ENCODE results near the gene MN1.
A peak's percentile ranks its signal among the peaks of the same experiment; 100 is the strongest.

MN1 gene

GRCh38 chr22:27801616-27802345, at the start of gene MN1:
Gene MN1, minus strand, starts transcription at chr22:27801756. Its CDS starts 1,213 bp downstream, at chr22:27800543.
- peak in 2 of 3 experiments; percentile 22 to 26 for DNase-seq (ENCODE audit: low read depth in 3 of 3)

- no peak for DNase-seq (ENCODE audit: low read depth in 3 of 3)
These were observed 48.5 kb upstream of the MN1 start for GRCh38 chr22:27850000-27850521.

- no peak for DNase-seq (ENCODE audit: low read depth in 3 of 3)
These were observed 46.4 kb upstream of the MN1 start for GRCh38 chr22:27848005-27848404.

GRCh38 chr22:27846910-27847309, 45.4 kb upstream of the MN1 start:
- DNase-seq (ENCODE audit: low read depth in 3 of 3): no peak

- no peak for DNase-seq (ENCODE audit: low read depth in 3 of 3)
These were observed 44.7 kb upstream of the MN1 start for GRCh38 chr22:27846248-27846757.

- DNase-seq (ENCODE audit: low read depth in 3 of 3): no peak
These were observed 44.1 kb upstream of the MN1 start for GRCh38 chr22:27845644-27846043.

- no peak for DNase-seq (ENCODE audit: low read depth in 3 of 3)
These were observed 43.4 kb upstream of the MN1 start for GRCh38 chr22:27844656-27845591.

- DNase-seq (ENCODE audit: low read depth in 3 of 3): no peak
These were observed 42.7 kb upstream of the MN1 start for GRCh38 chr22:27844256-27844655.

GRCh38 chr22:27843441-27843840, 41.9 kb upstream of the MN1 start:
- DNase-seq (ENCODE audit: low read depth in 3 of 3): no peak

- no peak for DNase-seq (ENCODE audit: low read depth in 3 of 3)
These were observed 41.3 kb upstream of the MN1 start for GRCh38 chr22:27842669-27843431.

- DNase-seq (ENCODE audit: low read depth in 3 of 3): no peak
These were observed 40.6 kb upstream of the MN1 start for GRCh38 chr22:27842201-27842600.

GRCh38 chr22:27840436-27840835, 38.9 kb upstream of the MN1 start:
- no peak for DNase-seq (ENCODE audit: low read depth in 3 of 3)

GRCh38 chr22:27839057-27839660, 37.6 kb upstream of the MN1 start:
- no peak for DNase-seq (ENCODE audit: low read depth in 3 of 3)

GRCh38 chr22:27836181-27836580, 34.6 kb upstream of the MN1 start:
- DNase-seq (ENCODE audit: low read depth in 3 of 3): no peak

GRCh38 chr22:27835446-27835845, 33.9 kb upstream of the MN1 start:
- no peak for DNase-seq (ENCODE audit: low read depth in 3 of 3)

GRCh38 chr22:27834364-27835185, 33.0 kb upstream of the MN1 start:
- no peak for DNase-seq (ENCODE audit: low read depth in 3 of 3)

- no peak for DNase-seq (ENCODE audit: low read depth in 3 of 3)
These were observed 32.2 kb upstream of the MN1 start for GRCh38 chr22:27833803-27834202.

GRCh38 chr22:27832606-27833005, 31.1 kb upstream of the MN1 start:
- DNase-seq (ENCODE audit: low read depth in 3 of 3): no peak

GRCh38 chr22:27829620-27830019, 28.1 kb upstream of the MN1 start:
- no peak for DNase-seq (ENCODE audit: low read depth in 3 of 3)
